ENCODE data around the gene PDE5A.

DNA sequence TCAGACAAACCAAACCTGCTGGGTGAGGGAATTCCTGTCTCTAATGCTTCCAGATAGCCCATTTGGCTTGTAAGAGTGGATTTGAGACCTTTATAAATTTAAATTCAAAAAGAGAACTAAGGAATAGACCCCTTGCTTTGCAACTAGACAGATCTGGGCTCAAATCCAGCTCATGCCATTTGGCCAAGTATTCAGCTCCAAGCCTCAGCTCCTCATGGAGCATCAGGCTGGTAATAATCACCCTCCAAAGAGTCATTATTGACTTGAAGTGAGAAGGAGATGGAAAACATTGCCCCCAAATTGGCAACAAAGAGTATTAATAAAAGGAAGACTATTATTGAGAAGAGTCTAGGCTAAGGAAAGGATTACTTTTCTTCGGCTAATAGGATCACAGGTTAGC, 134.7 kb downstream of the PDE5A start:
- TF ChIP-seq MEF2A (IDR thresholded peaks at IDR 0.05; ENCODE audit: borderline replicate concordance, low read depth) (no peak), JUND (IDR thresholded peaks at IDR 0.05) (no peak), EP300 (IDR thresholded peaks at IDR 0.05; ENCODE audit: borderline replicate concordance in 1 of 2, low read depth in 1 of 2, low read length in 1 of 2) (no peak)

All from SK-N-SH (cell line).